IMR-90 (cell line): ENCODE data around the gene S100B.

ENCODE experiments used
- BHLHE40 ChIP-seq: fragments of 150-350 bp; IDR thresholded peaks from 2 replicates; pipeline ENCODE4 v1.6.1; 2016; ENCODE audit warnings: mild to moderate bottlenecking, low read depth, low read length
- CEBPB ChIP-seq: IDR thresholded peaks from 2 replicates; pipeline ENCODE4 v1.6.1; 2012; ENCODE audit warnings: low read depth, low read length, improper control_type of control experiment
- CHD1 ChIP-seq: IDR thresholded peaks from 2 replicates; pipeline ENCODE4 v1.6.1; 2012; ENCODE audit warnings: low read depth, low read length, improper control_type of control experiment
- MAFK ChIP-seq: IDR thresholded peaks from 2 replicates; pipeline ENCODE4 v1.6.1; 2012; ENCODE audit warnings: low read depth, low read length, improper control_type of control experiment
- MAZ ChIP-seq: IDR thresholded peaks from 2 replicates; pipeline ENCODE4 v1.6.1; 2012; ENCODE audit warnings: low read depth, mild to moderate bottlenecking, low read length, improper control_type of control experiment, moderate library complexity, borderline replicate concordance
- NFE2L2 ChIP-seq: fragments of 150-350 bp; IDR thresholded peaks from 2 replicates; pipeline ENCODE4 v1.6.1; 2016; ENCODE audit warnings: low read depth, mild to moderate bottlenecking, low read length
- POLR2A ChIP-seq: IDR thresholded peaks from 2 replicates; pipeline ENCODE4 v1.6.1; 2012; ENCODE audit warnings: mild to moderate bottlenecking, low read depth, low read length
- SMC3 ChIP-seq: fragments of 150-350 bp; IDR thresholded peaks from 2 replicates; pipeline ENCODE4 v1.6.1; 2016; ENCODE audit warnings: low read depth, mild to moderate bottlenecking, antibody characterized with exemption, low read length, moderate library complexity
- TF ChIP-seq, protein P1 (sequence below): conservative IDR thresholded peaks from 2 replicates; pipeline ENCODE4 v1.5.1; 2012; ENCODE audit warnings: mild to moderate bottlenecking, low read depth, low read length, improper control_type of control experiment

DNA sequence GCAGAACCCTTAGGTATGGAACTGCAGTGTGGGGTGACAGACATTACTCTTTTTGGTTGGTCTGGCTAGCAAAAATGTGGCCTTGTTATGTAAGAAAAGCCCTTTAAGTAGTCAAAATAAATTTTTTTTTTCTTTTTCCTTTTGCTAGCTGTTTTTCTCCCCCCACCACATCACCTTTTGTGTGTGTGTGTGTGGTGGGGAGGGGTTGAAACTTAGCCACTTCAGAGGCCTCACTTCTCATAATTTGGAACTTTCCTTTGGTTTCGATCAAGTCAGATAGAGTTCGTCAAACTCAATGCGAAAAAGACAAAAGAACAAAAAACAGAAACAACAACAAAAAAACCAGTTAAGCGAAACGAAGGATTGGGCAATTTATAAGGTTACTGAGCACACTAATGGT lies 28.7 kb upstream of the S100B start:
- TF ChIP-seq POLR2A, result no peak
- TF ChIP-seq, protein P1, sequence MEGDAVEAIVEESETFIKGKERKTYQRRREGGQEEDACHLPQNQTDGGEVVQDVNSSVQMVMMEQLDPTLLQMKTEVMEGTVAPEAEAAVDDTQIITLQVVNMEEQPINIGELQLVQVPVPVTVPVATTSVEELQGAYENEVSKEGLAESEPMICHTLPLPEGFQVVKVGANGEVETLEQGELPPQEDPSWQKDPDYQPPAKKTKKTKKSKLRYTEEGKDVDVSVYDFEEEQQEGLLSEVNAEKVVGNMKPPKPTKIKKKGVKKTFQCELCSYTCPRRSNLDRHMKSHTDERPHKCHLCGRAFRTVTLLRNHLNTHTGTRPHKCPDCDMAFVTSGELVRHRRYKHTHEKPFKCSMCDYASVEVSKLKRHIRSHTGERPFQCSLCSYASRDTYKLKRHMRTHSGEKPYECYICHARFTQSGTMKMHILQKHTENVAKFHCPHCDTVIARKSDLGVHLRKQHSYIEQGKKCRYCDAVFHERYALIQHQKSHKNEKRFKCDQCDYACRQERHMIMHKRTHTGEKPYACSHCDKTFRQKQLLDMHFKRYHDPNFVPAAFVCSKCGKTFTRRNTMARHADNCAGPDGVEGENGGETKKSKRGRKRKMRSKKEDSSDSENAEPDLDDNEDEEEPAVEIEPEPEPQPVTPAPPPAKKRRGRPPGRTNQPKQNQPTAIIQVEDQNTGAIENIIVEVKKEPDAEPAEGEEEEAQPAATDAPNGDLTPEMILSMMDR, result no peak
- no peak for TF ChIP-seq MAZ
- no peak for TF ChIP-seq NFE2L2
- TF ChIP-seq MAFK, result no peak
- TF ChIP-seq CHD1, result no peak
- TF ChIP-seq CEBPB, result no peak
- no peak for TF ChIP-seq BHLHE40
- TF ChIP-seq SMC3, result no peak
